HG02885 (cell line): ENCODE measurements around the gene MYO9B.
"Not testable (repeated sequence)": the region's sequence is repeated elsewhere in the genome, so short reads cannot be mapped to it uniquely, and the experiment has no call there.

Experiments used
- ATAC-seq: cut with Tn5 transposase; IDR thresholded peaks from one replicate; pipeline ENCODE4 v1.9.1; 2021; ENCODE audit warnings: mild to moderate bottlenecking; ENCODE audit not compliant: unreplicated experiment, poor library complexity

Gene MYO9B

GRCh38 chr19:17164639-17165038 is 89.1 kb downstream of the MYO9B start:
- ATAC-seq = no peak

- ATAC-seq = no peak
Measured at GRCh38 chr19:17165715-17166114, 90.1 kb downstream of the MYO9B start.

- ATAC-seq = no peak
Measured at GRCh38 chr19:17170538-17171297, 95.1 kb downstream of the MYO9B start.

DNA sequence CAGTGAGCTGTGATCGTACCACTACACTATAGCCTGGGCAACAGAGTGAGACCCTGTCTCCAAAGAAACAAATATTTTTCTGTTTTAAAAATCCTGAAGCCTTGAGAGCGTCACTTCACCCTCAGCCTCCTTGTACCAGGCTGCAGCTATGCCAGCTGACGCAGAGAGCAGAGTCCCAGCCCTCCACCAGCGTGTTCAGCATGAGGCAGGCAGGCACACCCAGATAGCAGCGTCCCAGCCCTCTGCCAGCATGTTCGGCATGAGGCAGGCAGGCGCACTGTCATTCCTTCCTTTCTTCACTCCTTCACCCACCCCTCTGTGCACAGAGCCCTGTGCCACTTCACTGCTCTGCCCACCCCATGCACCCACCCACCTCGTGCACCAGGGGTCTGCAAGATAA is 96.3 kb downstream of the MYO9B start:
- no peak for ATAC-seq

- ATAC-seq = no peak
Measured at GRCh38 chr19:17172624-17173345, 97.2 kb downstream of the MYO9B start.

DNA sequence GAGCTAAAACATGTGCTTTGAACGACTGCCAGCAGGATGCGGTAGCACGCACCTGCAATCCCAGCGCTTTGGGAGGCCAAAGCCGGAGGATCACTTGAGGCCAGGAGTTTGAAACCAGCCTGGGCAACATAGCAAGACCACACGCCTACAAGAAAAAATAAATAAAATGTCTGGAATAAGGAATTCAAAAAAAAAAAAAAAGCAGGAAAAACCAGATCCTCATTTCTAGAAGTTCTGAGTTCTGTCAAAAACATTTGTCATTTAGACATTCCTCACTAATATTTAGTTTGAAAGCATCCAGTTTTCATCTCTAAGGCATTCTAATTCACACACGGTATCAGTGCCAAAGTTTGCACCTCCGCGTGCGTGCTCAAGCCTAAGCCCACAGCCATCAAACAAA is 102.7 kb downstream of the MYO9B start:
- no peak for ATAC-seq

GRCh38 chr19:17180997-17181702 is 105.6 kb downstream of the MYO9B start:
- no peak for ATAC-seq

- no peak for ATAC-seq
Measured at GRCh38 chr19:17183271-17183761, 107.7 kb downstream of the MYO9B start.

- no peak for ATAC-seq
Measured at GRCh38 chr19:17183858-17184321, 108.3 kb downstream of the MYO9B start.

GRCh38 chr19:17184371-17184841 is 108.8 kb downstream of the MYO9B start:
- no peak for ATAC-seq

DNA sequence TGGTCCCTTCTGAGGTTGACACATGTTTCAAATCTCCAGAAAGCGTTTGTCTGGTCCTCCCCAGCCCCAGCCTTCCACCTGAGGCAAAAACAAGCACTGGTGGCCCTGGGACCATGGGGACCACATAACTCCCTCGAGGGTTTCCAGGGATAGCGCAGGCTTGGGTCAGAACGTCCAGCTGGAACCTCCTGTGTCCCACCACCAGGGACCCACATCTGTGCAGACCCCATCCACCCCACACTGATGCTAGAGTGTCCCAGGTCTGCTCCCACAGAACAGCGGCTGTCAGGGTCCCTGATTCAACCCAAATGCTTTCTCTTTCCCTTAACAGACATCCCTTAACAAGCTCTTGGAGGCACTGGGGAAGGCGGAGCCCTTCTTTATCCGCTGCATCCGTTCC is 110.0 kb downstream of the MYO9B start:
- no peak for ATAC-seq

DNA sequence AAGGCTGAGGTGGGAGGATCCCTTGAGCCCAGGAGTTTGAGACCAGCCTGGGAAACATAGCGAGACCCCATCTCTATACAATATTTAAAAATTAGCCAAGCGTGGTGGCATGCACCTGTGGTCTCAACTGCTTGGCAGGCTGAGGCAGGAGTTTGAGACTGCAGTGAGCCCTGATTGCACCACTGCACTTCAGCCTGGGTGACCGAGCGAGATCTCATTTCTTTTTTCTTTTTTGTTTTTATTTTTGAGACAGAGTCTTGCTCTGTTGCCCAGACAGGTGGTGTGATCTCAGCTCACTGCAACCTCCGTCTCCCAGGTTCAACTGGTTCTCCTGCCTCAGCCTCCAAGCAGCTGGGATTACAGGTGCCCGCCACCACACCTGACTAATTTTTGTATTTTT is 116.2 kb downstream of the MYO9B start:
- ATAC-seq = not testable (repeated sequence)

DNA sequence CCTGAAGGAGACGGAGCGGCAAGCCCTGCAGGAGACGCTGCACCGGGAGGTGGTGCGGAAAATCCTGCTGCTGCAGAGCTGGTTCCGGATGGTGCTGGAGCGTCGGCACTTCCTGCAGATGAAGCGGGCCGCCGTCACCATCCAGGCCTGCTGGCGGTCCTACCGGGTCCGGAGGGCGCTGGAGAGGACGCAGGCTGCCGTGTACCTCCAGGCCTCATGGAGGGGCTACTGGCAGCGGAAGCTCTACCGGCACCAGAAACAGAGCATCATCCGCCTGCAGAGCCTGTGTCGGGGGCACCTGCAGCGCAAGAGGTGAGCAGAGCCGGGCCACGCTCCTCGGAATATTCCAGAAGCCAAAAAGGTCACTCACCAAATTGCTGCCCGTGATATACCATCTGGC is 117.2 kb downstream of the MYO9B start:
- no peak for ATAC-seq

DNA sequence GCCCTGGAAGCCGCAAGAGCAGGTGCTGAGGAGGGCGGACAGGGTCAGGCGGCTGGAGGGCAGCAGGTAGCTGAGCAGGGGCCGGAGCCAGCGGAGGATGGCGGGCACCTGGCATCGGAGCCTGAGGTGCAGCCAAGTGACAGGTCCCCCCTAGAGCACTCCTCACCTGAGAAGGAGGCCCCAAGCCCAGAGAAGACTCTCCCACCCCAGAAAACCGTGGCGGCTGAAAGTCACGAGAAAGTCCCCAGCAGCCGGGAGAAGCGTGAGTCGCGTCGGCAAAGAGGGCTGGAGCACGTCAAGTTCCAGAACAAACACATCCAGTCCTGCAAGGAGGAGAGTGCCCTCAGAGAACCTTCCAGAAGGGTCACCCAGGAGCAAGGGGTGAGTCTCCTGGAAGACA is 119.0 kb downstream of the MYO9B start:
- ATAC-seq = no peak

DNA sequence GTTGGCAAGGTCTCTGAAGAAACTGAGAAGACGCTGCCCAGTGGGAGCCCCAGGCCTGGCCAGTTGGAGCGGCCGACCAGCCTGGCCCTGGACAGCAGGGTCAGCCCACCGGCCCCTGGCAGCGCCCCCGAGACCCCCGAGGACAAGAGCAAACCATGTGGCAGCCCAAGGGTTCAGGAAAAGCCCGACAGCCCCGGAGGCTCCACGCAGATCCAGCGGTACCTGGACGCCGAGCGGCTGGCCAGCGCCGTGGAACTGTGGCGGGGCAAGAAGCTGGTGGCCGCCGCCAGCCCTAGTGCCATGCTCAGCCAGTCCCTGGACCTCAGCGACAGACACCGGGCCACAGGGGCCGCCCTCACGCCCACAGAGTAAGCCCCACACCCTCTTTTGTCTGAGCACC is 119.5 kb downstream of the MYO9B start:
- ATAC-seq = no peak

- ATAC-seq = no peak
Measured at GRCh38 chr19:17196610-17197009, 121.0 kb downstream of the MYO9B start.

GRCh38 chr19:17197666-17198065 is 122.1 kb downstream of the MYO9B start:
- no peak for ATAC-seq

- no peak for ATAC-seq
Measured at GRCh38 chr19:17200408-17201079, 125.0 kb downstream of the MYO9B start.

GRCh38 chr19:17202249-17202648 is 126.7 kb downstream of the MYO9B start:
- no peak for ATAC-seq

DNA sequence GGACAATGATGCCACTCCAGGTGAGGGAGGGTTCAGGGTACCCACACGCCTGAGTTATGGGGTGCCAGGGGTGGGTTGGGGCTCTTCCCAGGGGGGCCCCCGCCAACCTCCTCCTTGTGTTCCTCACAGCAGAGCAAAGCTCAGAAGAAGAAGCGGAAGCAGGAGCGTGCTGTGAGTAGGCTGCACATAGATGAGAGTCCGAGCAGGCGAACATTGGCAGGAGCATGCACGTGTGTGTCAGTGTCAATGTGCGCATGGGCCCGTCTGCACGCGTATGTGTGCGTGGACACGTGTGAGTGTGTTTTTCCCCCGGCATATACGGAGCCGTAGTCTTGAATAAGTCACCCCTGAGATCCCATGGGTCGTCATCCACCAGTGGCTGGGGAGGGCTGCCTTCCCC is 127.1 kb downstream of the MYO9B start:
- no peak for ATAC-seq
